ENCODE measurements around the gene CBFA2T2. TPM values are rescaled to one million over a fixed set of nuclear protein-coding genes. Genes with fewer than 3 reads are reported as not detected.
"Not testable (repeated sequence)": the region's sequence is repeated elsewhere in the genome, so short reads cannot be mapped to it uniquely, and the experiment has no call there.

Gene CBFA2T2
- polyA plus RNA-seq, 4 donors, result 6.5 to 30.3 (median 9.2) TPM

GRCh38 chr20:33464759-33465158, 25.1 kb upstream of the CBFA2T2 start:
- not testable (repeated sequence) for H3K36me3 ChIP-seq (ENCODE audit: control insufficient read depth in 3 of 3, insufficient read depth in 2 of 3, low read depth in 1 of 3, low read length in 3 of 3); DNase-seq; H3K27me3 ChIP-seq (ENCODE audit: control insufficient read depth in 3 of 3, insufficient read depth in 3 of 3, low read length in 3 of 3); H3K4me1 ChIP-seq (ENCODE audit: control insufficient read depth in 3 of 3, insufficient read depth in 2 of 3, low read depth in 1 of 3, low read length in 2 of 3); H3K4me3 ChIP-seq (ENCODE audit: low read depth in 1 of 3, low read length in 3 of 3); H3K9me3 ChIP-seq (ENCODE audit: control insufficient read depth in 2 of 2, insufficient read depth in 1 of 2, low read depth in 1 of 2, low read length in 1 of 2); FAIRE-seq
- peak overlapping the region in 1 of 3 donors; percentile 42 for H3K27ac ChIP-seq (ENCODE audit: low read depth in 1 of 3, low read length in 2 of 3)
- WGBS, 3 donors, result 92 to 97% (median 93%) methylated on average over 8 of the region's 8 CpGs

GRCh38 chr20:33465481-33466302, 24.2 kb upstream of the CBFA2T2 start:
- no peaks in the 10 kb centered on the region for H3K27me3 ChIP-seq (ENCODE audit: control insufficient read depth in 3 of 3, insufficient read depth in 3 of 3, low read length in 3 of 3)
- 66 to 69% (median 69%) methylated on average over 9 of the region's 9 CpGs for WGBS, 3 donors
- peak; percentile 35 to 59 for DNase-seq
- H3K4me1 ChIP-seq (ENCODE audit: control insufficient read depth in 3 of 3, insufficient read depth in 2 of 3, low read depth in 1 of 3, low read length in 2 of 3), result peaks cover 0 to 6% (median 0%) of the 10 kb centered on the region in 3 donors
- no peak for FAIRE-seq
- no peak overlapping the region for H3K4me3 ChIP-seq (ENCODE audit: low read depth in 1 of 3, low read length in 3 of 3)
- no peaks in the 10 kb centered on the region for H3K9me3 ChIP-seq (ENCODE audit: control insufficient read depth in 2 of 2, insufficient read depth in 1 of 2, low read depth in 1 of 2, low read length in 1 of 2)
- H3K36me3 ChIP-seq (ENCODE audit: control insufficient read depth in 3 of 3, insufficient read depth in 2 of 3, low read depth in 1 of 3, low read length in 3 of 3), result no peaks in the 10 kb centered on the region
- peak overlapping the region in 1 of 3 donors; percentile 42 for H3K27ac ChIP-seq (ENCODE audit: low read depth in 1 of 3, low read length in 2 of 3)

- Histone ChIP-seq H3K9me3 (ENCODE audit: control insufficient read depth in 2 of 2, insufficient read depth in 1 of 2, low read depth in 1 of 2, low read length in 1 of 2) (no peaks in the 10 kb centered on the region), H3K36me3 (ENCODE audit: control insufficient read depth in 3 of 3, insufficient read depth in 2 of 3, low read depth in 1 of 3, low read length in 3 of 3) (no peaks in the 10 kb centered on the region), H3K4me3 (ENCODE audit: low read depth in 1 of 3, low read length in 3 of 3) (no peak overlapping the region), H3K27ac (ENCODE audit: low read depth in 1 of 3, low read length in 2 of 3) (no peak overlapping the region), H3K27me3 (ENCODE audit: control insufficient read depth in 3 of 3, insufficient read depth in 3 of 3, low read length in 3 of 3) (no peaks in the 10 kb centered on the region), H3K4me1 (ENCODE audit: control insufficient read depth in 3 of 3, insufficient read depth in 2 of 3, low read depth in 1 of 3, low read length in 2 of 3) (peaks cover 0 to 6% (median 0%) of the 10 kb centered on the region in 3 donors)
- DNase-seq (no peak), FAIRE-seq (no peak)
- WGBS, 3 donors, result 75 to 84% (median 78%) methylated on average over 3 of the region's 3 CpGs
These were observed 23.6 kb upstream of the CBFA2T2 start for GRCh38 chr20:33466303-33466646.

GRCh38 chr20:33470457-33470856, 19.4 kb upstream of the CBFA2T2 start:
- WGBS, 3 donors, result 30 to 59% (median 38%) methylated on average over 4 of the region's 4 CpGs
- H3K4me1 ChIP-seq (ENCODE audit: control insufficient read depth in 3 of 3, insufficient read depth in 2 of 3, low read depth in 1 of 3, low read length in 2 of 3), result peaks cover 0 to 13% (median 0%) of the 10 kb centered on the region in 3 donors
- no peaks in the 10 kb centered on the region for H3K9me3 ChIP-seq (ENCODE audit: control insufficient read depth in 2 of 2, insufficient read depth in 1 of 2, low read depth in 1 of 2, low read length in 1 of 2)

GRCh38 chr20:33470866-33471265, 19.0 kb upstream of the CBFA2T2 start:
- DNase-seq, result no peak
- Histone ChIP-seq H3K27ac (ENCODE audit: low read depth in 1 of 3, low read length in 2 of 3) (no peak overlapping the region), H3K27me3 (ENCODE audit: control insufficient read depth in 3 of 3, insufficient read depth in 3 of 3, low read length in 3 of 3) (no peaks in the 10 kb centered on the region), H3K4me1 (ENCODE audit: control insufficient read depth in 3 of 3, insufficient read depth in 2 of 3, low read depth in 1 of 3, low read length in 2 of 3) (peaks cover 0 to 13% (median 0%) of the 10 kb centered on the region in 3 donors), H3K4me3 (ENCODE audit: low read depth in 1 of 3, low read length in 3 of 3) (no peak overlapping the region), H3K36me3 (ENCODE audit: control insufficient read depth in 3 of 3, insufficient read depth in 2 of 3, low read depth in 1 of 3, low read length in 3 of 3) (no peaks in the 10 kb centered on the region), H3K9me3 (ENCODE audit: control insufficient read depth in 2 of 2, insufficient read depth in 1 of 2, low read depth in 1 of 2, low read length in 1 of 2) (no peaks in the 10 kb centered on the region)
- WGBS, 3 donors, result 84 to 91% (median 88%) methylated on average over 3 of the region's 3 CpGs
- no peak for FAIRE-seq

More at GRCh38 chr20:33470457-33470856, 19.4 kb upstream of the CBFA2T2 start:
- H3K36me3 ChIP-seq (ENCODE audit: control insufficient read depth in 3 of 3, insufficient read depth in 2 of 3, low read depth in 1 of 3, low read length in 3 of 3), result no peaks in the 10 kb centered on the region
- no peaks in the 10 kb centered on the region for H3K27me3 ChIP-seq (ENCODE audit: control insufficient read depth in 3 of 3, insufficient read depth in 3 of 3, low read length in 3 of 3)
- DNase-seq, result peak in 1 of 2 donors; percentile 73
- no peak for FAIRE-seq
- no peak overlapping the region for H3K4me3 ChIP-seq (ENCODE audit: low read depth in 1 of 3, low read length in 3 of 3)
- no peak overlapping the region for H3K27ac ChIP-seq (ENCODE audit: low read depth in 1 of 3, low read length in 2 of 3)

- FAIRE-seq, result no peak
- H3K27me3 ChIP-seq (ENCODE audit: control insufficient read depth in 3 of 3, insufficient read depth in 3 of 3, low read length in 3 of 3), result no peaks in the 10 kb centered on the region
- H3K27ac ChIP-seq (ENCODE audit: low read depth in 1 of 3, low read length in 2 of 3), result no peak overlapping the region
These were observed 16.9 kb upstream of the CBFA2T2 start for GRCh38 chr20:33472868-33473435.

GRCh38 chr20:33474097-33474873, 15.6 kb upstream of the CBFA2T2 start:
- H3K27ac ChIP-seq (ENCODE audit: low read depth in 1 of 3, low read length in 2 of 3), result peak overlapping the region in 1 of 3 donors; percentile 6
- no peak for FAIRE-seq
- 71 to 80% (median 71%) methylated on average over 7 of the region's 7 CpGs for WGBS, 3 donors

More at GRCh38 chr20:33472868-33473435, 16.9 kb upstream of the CBFA2T2 start:
- H3K9me3 ChIP-seq (ENCODE audit: control insufficient read depth in 2 of 2, insufficient read depth in 1 of 2, low read depth in 1 of 2, low read length in 1 of 2), result no peaks in the 10 kb centered on the region
- H3K4me3 ChIP-seq (ENCODE audit: low read depth in 1 of 3, low read length in 3 of 3), result no peak overlapping the region
- DNase-seq, result peak in 1 of 2 donors; percentile 41
- H3K4me1 ChIP-seq (ENCODE audit: control insufficient read depth in 3 of 3, insufficient read depth in 2 of 3, low read depth in 1 of 3, low read length in 2 of 3), result peaks cover 0 to 31% (median 0%) of the 10 kb centered on the region in 3 donors
- H3K36me3 ChIP-seq (ENCODE audit: control insufficient read depth in 3 of 3, insufficient read depth in 2 of 3, low read depth in 1 of 3, low read length in 3 of 3), result no peaks in the 10 kb centered on the region
- WGBS, 3 donors, result 56 to 74% (median 62%) methylated on average over 7 of the region's 7 CpGs

GRCh38 chr20:33474963-33475362, 14.9 kb upstream of the CBFA2T2 start:
- 78 to 85% (median 83%) methylated on average over 11 of the region's 11 CpGs for WGBS, 3 donors
- Histone ChIP-seq H3K9me3 (ENCODE audit: control insufficient read depth in 2 of 2, insufficient read depth in 1 of 2, low read depth in 1 of 2, low read length in 1 of 2) (no peaks in the 10 kb centered on the region), H3K4me1 (ENCODE audit: control insufficient read depth in 3 of 3, insufficient read depth in 2 of 3, low read depth in 1 of 3, low read length in 2 of 3) (peaks cover 0 to 33% (median 0%) of the 10 kb centered on the region in 3 donors), H3K27me3 (ENCODE audit: control insufficient read depth in 3 of 3, insufficient read depth in 3 of 3, low read length in 3 of 3) (no peaks in the 10 kb centered on the region), H3K27ac (ENCODE audit: low read depth in 1 of 3, low read length in 2 of 3) (no peak overlapping the region), H3K4me3 (ENCODE audit: low read depth in 1 of 3, low read length in 3 of 3) (no peak overlapping the region), H3K36me3 (ENCODE audit: control insufficient read depth in 3 of 3, insufficient read depth in 2 of 3, low read depth in 1 of 3, low read length in 3 of 3) (no peaks in the 10 kb centered on the region)
- DNase-seq (no peak), FAIRE-seq (no peak)

More at GRCh38 chr20:33474097-33474873, 15.6 kb upstream of the CBFA2T2 start:
- Histone ChIP-seq H3K4me3 (ENCODE audit: low read depth in 1 of 3, low read length in 3 of 3) (no peak overlapping the region), H3K27me3 (ENCODE audit: control insufficient read depth in 3 of 3, insufficient read depth in 3 of 3, low read length in 3 of 3) (no peaks in the 10 kb centered on the region), H3K9me3 (ENCODE audit: control insufficient read depth in 2 of 2, insufficient read depth in 1 of 2, low read depth in 1 of 2, low read length in 1 of 2) (no peaks in the 10 kb centered on the region), H3K4me1 (ENCODE audit: control insufficient read depth in 3 of 3, insufficient read depth in 2 of 3, low read depth in 1 of 3, low read length in 2 of 3) (peaks cover 0 to 33% (median 0%) of the 10 kb centered on the region in 3 donors), H3K36me3 (ENCODE audit: control insufficient read depth in 3 of 3, insufficient read depth in 2 of 3, low read depth in 1 of 3, low read length in 3 of 3) (no peaks in the 10 kb centered on the region)
- DNase-seq, result peak; percentile 41 to 55

All from small intestine (tissue), 7 donors.